Measurements from ENCODE around the gene ACOXL. TPM values are rescaled to one million over a fixed set of nuclear protein-coding genes. Genes with fewer than 3 reads are reported as not detected.

ACOXL gene
- total and polyA plus RNA-seq, 2 of the 8 experiments (the other 6 are each of a cell fraction or from before 2014, with no cell fraction given): 11.4 to 20.6 TPM

GRCh38 chr2:111035830-111036441 is 303.6 kb downstream of the ACOXL start:
- Histone ChIP-seq H3K4me3 (ENCODE audit: extremely low read depth in 1 of 4, insufficient read depth in 2 of 4, low read depth in 3 of 4, low read length in 4 of 4) (no peak overlapping the region), H3K23ac (ENCODE audit: insufficient read length) (no peak overlapping the region), H2BK20ac (ENCODE audit: low read length) (no peak overlapping the region), H3K27ac (ENCODE audit: low read depth, low read length) (no peak overlapping the region), H2BK15ac (ENCODE audit: low read length) (no peak overlapping the region), H3K18ac (ENCODE audit: extremely low read depth, low read length) (no peak overlapping the region), H2AK5ac (ENCODE audit: low read depth, low read length) (no peak overlapping the region), H2BK120ac (replicated peaks; ENCODE audit: low read depth, low read length) (no peak overlapping the region), H4K20me1 (replicated peaks in 1 of 2; ENCODE audit: control insufficient read depth in 1 of 2, insufficient read depth in 2 of 2, low read length in 2 of 2) (no peaks in the 10 kb centered on the region), H4K8ac (ENCODE audit: extremely low read depth, insufficient read depth, low read length) (no peak overlapping the region), H3K9me3 (ENCODE audit: insufficient read depth in 2 of 2, low read depth in 1 of 2, low read length in 1 of 2) (no peaks in the 10 kb centered on the region), H3K4me1 (replicated peaks in 1 of 4; ENCODE audit: control insufficient read depth in 3 of 4, insufficient read depth in 4 of 4, low read length in 3 of 4) (peaks cover 0 to 2% (median 0%) of the 10 kb centered on the region in 4 experiments; a peak in 1 of 7 replicates), H3K79me1 (ENCODE audit: low read depth, low read length) (no peaks in the 10 kb centered on the region), H3K36me3 (ENCODE audit: control insufficient read depth in 2 of 4, insufficient read depth in 4 of 4, low read length in 3 of 4) (peaks cover 0 to 7% (median 0%) of the 10 kb centered on the region in 4 experiments; a peak in 4 of 8 replicates), H3K14ac (ENCODE audit: insufficient read length) (no peak overlapping the region), H3K27me3 (replicated peaks in 1 of 4; ENCODE audit: control insufficient read depth in 3 of 4, extremely low read depth in 1 of 4, insufficient read depth in 3 of 4, low read length in 3 of 4) (peaks cover 0 to 3% (median 0%) of the 10 kb centered on the region in 4 experiments; a peak in 1 of 7 replicates), H2BK12ac (ENCODE audit: low read depth, low read length) (no peak overlapping the region), H3K9ac (replicated peaks in 1 of 4; ENCODE audit: extremely low read depth in 1 of 4, low read depth in 3 of 4, low read length in 3 of 4) (no peak overlapping the region), H4K5ac (ENCODE audit: insufficient read length, low read depth, low read length) (no peak overlapping the region), H4K91ac (replicated peaks; ENCODE audit: insufficient read length, low read length) (no peak overlapping the region), H3K79me2 (ENCODE audit: control insufficient read depth in 1 of 2, insufficient read depth in 2 of 2, low read length in 2 of 2) (no peaks in the 10 kb centered on the region), H2AFZ (ENCODE audit: low read length) (no peak overlapping the region), H3K23me2 (ENCODE audit: low read depth, low read length) (no peaks in the 10 kb centered on the region), H3K56ac (replicated peaks; ENCODE audit: insufficient read length, low read depth, low read length) (no peak overlapping the region), H3K4me2 (ENCODE audit: insufficient read depth in 1 of 2, low read depth in 2 of 2, low read length in 2 of 2) (no peak overlapping the region), H2BK5ac (ENCODE audit: low read depth, low read length) (no peak overlapping the region), H3K4ac (replicated peaks; ENCODE audit: insufficient read length, low read depth, low read length) (no peak overlapping the region)
- 92% methylated on average over 5 of the region's 5 CpGs; no CpG with 5 or more reads in 1 of the 2 experiments for WGBS, 2 experiments (ENCODE audit: extremely low coverage in 1 of 2, insufficient coverage in 1 of 2, insufficient read length in 1 of 2, insufficient replicate concordance in 2 of 2, low coverage in 1 of 2, low lambda C conversion rate in 2 of 2, missing lambda C conversion rate in 1 of 2)
- CTCF ChIA-PET (ENCODE audit: partially characterized antibody): no interaction called here
- POLR2A ChIA-PET (ENCODE audit: partially characterized antibody): no interaction called here
- peak in 1 of 2 experiments; percentile 10 for DNase-seq (ENCODE audit: low read depth in 1 of 2, low spot score in 2 of 2)
- no peak for FAIRE-seq
- TF ChIP-seq SIN3A (conservative IDR thresholded peaks at IDR 0.05 in 1 of 2, IDR thresholded peaks at IDR 0.05 in 1 of 2; ENCODE audit: low read depth in 1 of 2, low read length in 2 of 2) (no peak), BRCA1 (IDR thresholded peaks at IDR 0.05; ENCODE audit: low read depth, low read length) (no peak), CEBPB (IDR thresholded peaks at IDR 0.05; ENCODE audit: low read depth, low read length) (no peak), HDAC2 (IDR thresholded peaks at IDR 0.05; ENCODE audit: borderline replicate concordance in 1 of 2, low read depth in 2 of 2, low read length in 2 of 2) (no peak), SIX5 (IDR thresholded peaks at IDR 0.05; ENCODE audit: low read depth, low read length) (no peak), TAF1 (IDR thresholded peaks at IDR 0.05; ENCODE audit: low read depth, low read length) (no peak), MAFK (IDR thresholded peaks at IDR 0.05; ENCODE audit: low read depth, low read length) (no peak), BCL11A (IDR thresholded peaks at IDR 0.05; ENCODE audit: low read depth in 2 of 2, low read length in 2 of 2) (no peak), BACH1 (IDR thresholded peaks at IDR 0.05; ENCODE audit: low read length) (no peak), RAD21 (IDR thresholded peaks at IDR 0.05 in 1 of 2, conservative IDR thresholded peaks at IDR 0.05 in 1 of 2; ENCODE audit: low read depth in 2 of 2, low read length in 2 of 2) (no peak)
- TF ChIP-seq, protein P1, sequence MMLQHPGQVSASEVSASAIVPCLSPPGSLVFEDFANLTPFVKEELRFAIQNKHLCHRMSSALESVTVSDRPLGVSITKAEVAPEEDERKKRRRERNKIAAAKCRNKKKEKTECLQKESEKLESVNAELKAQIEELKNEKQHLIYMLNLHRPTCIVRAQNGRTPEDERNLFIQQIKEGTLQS (IDR thresholded peaks at IDR 0.05; ENCODE audit: insufficient read depth, low read depth, low read length): no peak
- TF ChIP-seq, protein P2, sequence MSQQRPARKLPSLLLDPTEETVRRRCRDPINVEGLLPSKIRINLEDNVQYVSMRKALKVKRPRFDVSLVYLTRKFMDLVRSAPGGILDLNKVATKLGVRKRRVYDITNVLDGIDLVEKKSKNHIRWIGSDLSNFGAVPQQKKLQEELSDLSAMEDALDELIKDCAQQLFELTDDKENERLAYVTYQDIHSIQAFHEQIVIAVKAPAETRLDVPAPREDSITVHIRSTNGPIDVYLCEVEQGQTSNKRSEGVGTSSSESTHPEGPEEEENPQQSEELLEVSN (IDR thresholded peaks at IDR 0.05): no peak
